Lower leg skin (tissue), 4 donors: ENCODE measurements around the gene MATCAP1. TPM values are rescaled to one million over a fixed set of nuclear protein-coding genes. Genes with fewer than 3 reads are reported as not detected.

Experiments
- DNase-seq, 2 donors: peaks; one replicate each; pipeline ENCODE4 v3.0.0-alpha.2; 2019; ENCODE audit warnings: low spot score in 2 of 2
- H3K4me3 ChIP-seq: fragments of 200-600 bp; sonication (generic); 2 replicates; pipeline ENCODE4 v1.5.1; 2017; ENCODE audit warnings: mild to moderate bottlenecking, low read depth; ENCODE audit not compliant: poor library complexity, severe bottlenecking
- POLR2A ChIP-seq, 2 donors: fragments of 450-650 bp; IDR thresholded peaks; one replicate each; pipeline ENCODE4 v1.6.1; 2016 to 2017; ENCODE audit warnings: antibody characterized with exemption in 2 of 2, mild to moderate bottlenecking in 1 of 2, moderate library complexity in 1 of 2
- WGBS, 2 donors: methylation state at CpG; one replicate each; pipeline ENCODE4 v1.1.5; 2018; 5-methylcytosine and 5-hydroxymethylcytosine counted together
- intact Hi-C: fragments of 100-400 bp; cut with DNase I; formaldehyde crosslinking; loops from one replicate; pipeline ENCODE4 v1.15.0; 2023; ENCODE audit warnings: low total_unique reads
- total RNA-seq, 4 donors: library from RNA; depleted of rRNA; stranded (reverse); fragments of >200 nt; gene quantifications; one replicate each; pipeline ENCODE4 v1.1.0, GENCODE V29; 2016
- TF ChIP-seq, protein P1 (sequence below), 3 donors: fragments of 450-650 bp; IDR thresholded peaks; one replicate each; pipeline ENCODE4 v1.5.1; 2016; ENCODE audit warnings: antibody characterized with exemption in 3 of 3, mild to moderate bottlenecking in 3 of 3, moderate library complexity in 2 of 3

Gene MATCAP1
- total RNA-seq, 4 donors from 2014 or later, result 5.1 to 8.9 (median 7.3) TPM

- DNase-seq, result no peak
- no peak for TF ChIP-seq POLR2A (IDR thresholded peaks at IDR 0.05)
- TF ChIP-seq, protein P1, sequence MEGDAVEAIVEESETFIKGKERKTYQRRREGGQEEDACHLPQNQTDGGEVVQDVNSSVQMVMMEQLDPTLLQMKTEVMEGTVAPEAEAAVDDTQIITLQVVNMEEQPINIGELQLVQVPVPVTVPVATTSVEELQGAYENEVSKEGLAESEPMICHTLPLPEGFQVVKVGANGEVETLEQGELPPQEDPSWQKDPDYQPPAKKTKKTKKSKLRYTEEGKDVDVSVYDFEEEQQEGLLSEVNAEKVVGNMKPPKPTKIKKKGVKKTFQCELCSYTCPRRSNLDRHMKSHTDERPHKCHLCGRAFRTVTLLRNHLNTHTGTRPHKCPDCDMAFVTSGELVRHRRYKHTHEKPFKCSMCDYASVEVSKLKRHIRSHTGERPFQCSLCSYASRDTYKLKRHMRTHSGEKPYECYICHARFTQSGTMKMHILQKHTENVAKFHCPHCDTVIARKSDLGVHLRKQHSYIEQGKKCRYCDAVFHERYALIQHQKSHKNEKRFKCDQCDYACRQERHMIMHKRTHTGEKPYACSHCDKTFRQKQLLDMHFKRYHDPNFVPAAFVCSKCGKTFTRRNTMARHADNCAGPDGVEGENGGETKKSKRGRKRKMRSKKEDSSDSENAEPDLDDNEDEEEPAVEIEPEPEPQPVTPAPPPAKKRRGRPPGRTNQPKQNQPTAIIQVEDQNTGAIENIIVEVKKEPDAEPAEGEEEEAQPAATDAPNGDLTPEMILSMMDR (IDR thresholded peaks at IDR 0.05), result no peak
- WGBS, 2 donors, result 3 to 4% methylated on average over 32 to 52 of the region's 73 CpGs
- intact Hi-C loops, result no loop called here
- H3K4me3 ChIP-seq, result no peak overlapping the region
Measured at GRCh38 chr16:67177743-67178699, 5.7 kb downstream of the MATCAP1 start.

- no peak overlapping the region for H3K4me3 ChIP-seq
- no peak for TF ChIP-seq POLR2A (IDR thresholded peaks at IDR 0.05)
- TF ChIP-seq, protein P1 (IDR thresholded peaks at IDR 0.05), result no peak
- DNase-seq, result no peak
- intact Hi-C loops, result no loop called here
- WGBS, 2 donors, result 69 to 79% methylated on average over 9 to 12 of the region's 12 CpGs
Measured at GRCh38 chr16:67176662-67177061, 7.1 kb downstream of the MATCAP1 start.

DNA sequence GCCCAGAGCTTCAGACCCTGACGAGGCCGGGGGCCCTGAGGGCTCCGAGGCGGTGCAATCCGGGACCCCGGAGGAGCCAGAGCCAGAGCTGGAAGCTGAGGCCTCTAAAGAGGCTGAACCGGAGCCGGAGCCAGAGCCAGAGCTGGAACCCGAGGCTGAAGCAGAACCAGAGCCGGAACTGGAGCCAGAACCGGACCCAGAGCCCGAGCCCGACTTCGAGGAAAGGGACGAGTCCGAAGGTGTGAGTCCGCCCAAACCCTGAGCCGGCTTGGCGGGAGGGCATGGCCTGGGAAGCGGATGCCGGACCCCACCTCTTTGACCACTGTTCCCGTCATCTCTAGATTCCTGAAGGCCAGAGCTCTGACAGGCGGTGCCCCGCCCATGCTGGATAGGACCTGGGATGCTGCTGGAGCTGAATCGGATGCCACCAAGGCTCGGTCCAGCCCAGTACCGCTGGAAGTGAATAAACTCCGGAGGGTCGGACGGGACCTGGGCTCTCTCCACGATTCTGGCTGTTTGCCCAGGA, 9.0 kb downstream of the MATCAP1 start:
- TF ChIP-seq, protein P1 (IDR thresholded peaks at IDR 0.05), result no peak
- no peak for TF ChIP-seq POLR2A (IDR thresholded peaks at IDR 0.05)
- no peak for DNase-seq
- intact Hi-C loops, result no loop called here
- WGBS, 2 donors, result 50 to 53% methylated on average over 27 to 31 of the region's 31 CpGs
- no peak overlapping the region for H3K4me3 ChIP-seq

DNA sequence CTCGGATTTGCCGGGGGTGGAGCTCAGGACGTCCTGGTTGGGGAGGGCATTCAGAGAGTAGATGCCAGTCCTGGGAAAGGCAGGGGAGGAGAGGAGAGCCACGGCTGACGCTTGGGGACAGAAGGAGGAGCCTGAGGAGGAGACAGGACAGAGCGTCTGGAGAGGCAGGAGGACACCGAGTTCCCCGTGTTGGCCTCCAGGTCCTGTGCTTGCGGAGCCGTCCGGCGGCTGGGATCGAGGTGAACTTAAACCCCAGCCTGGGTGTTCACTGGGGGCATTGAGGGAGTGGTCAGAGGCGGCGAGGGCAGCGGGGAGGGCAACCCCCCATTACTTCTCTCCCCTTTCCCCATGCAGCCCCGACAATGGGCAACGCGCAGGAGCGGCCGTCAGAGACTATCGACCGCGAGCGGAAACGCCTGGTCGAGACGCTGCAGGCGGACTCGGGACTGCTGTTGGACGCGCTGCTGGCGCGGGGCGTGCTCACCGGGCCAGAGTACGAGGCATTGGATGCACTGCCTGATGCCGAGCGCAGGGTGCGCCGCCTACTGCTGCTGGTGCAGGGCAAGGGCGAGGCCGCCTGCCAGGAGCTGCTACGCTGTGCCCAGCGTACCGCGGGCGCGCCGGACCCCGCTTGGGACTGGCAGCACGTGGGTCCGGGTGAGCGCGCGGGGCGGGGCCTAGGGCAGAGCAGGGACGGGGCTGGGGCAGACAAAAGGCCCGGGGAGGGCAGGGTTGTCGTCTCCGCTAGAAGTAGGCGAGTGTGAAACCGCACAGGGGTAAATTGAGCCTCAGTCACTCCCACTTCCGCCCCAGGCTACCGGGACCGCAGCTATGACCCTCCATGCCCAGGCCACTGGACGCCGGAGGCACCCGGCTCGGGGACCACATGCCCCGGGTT, 9.7 kb downstream of the MATCAP1 start:
- intact Hi-C loops, result no loop called here
- no peak overlapping the region for H3K4me3 ChIP-seq
- WGBS, 2 donors, result 1% methylated on average over 14 to 71 of the region's 71 CpGs
- DNase-seq, result peak; percentile 75 to 96
- TF ChIP-seq, protein P1 (IDR thresholded peaks at IDR 0.05), result peak in 1 of 3 donors; percentile 44
- TF ChIP-seq POLR2A (IDR thresholded peaks at IDR 0.05), result no peak

DNA sequence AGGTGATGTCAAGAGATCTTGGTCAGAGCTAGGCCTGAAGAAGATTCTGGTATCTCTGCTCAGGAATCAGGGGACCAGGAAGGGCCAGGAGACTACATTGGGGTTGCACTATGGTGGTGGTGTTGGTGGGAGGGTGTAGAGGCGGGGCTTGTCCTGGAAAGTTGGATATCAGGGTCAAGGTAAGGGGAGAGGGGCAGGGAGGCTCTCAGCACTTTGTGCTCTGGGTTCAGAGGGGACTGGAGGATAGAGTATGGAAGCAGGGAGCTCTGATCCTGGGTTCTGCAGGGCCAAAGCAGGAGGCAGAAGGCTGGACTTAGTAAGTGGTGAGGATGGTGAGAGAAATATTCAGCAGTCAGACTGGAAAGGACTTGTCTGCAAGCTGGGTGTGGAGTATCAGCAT, 10.4 kb downstream of the MATCAP1 start:
- no peak for TF ChIP-seq POLR2A (IDR thresholded peaks at IDR 0.05)
- TF ChIP-seq, protein P1 (IDR thresholded peaks at IDR 0.05), result no peak
- intact Hi-C loops, result no loop called here
- no peak overlapping the region for H3K4me3 ChIP-seq
- DNase-seq, result no peak
- WGBS, 2 donors, result 86 to 90% methylated on average over 1 of the region's 1 CpG
